ENCODE results near the gene SP110. TPM values are rescaled to one million over a fixed set of nuclear protein-coding genes. Genes with fewer than 3 reads are reported as not detected.

SP110 gene
- total and polyA plus RNA-seq, 2 of the 8 experiments (the other 6 are each of a cell fraction or from before 2014, with no cell fraction given): 3.1 to 7.1 TPM

DNA sequence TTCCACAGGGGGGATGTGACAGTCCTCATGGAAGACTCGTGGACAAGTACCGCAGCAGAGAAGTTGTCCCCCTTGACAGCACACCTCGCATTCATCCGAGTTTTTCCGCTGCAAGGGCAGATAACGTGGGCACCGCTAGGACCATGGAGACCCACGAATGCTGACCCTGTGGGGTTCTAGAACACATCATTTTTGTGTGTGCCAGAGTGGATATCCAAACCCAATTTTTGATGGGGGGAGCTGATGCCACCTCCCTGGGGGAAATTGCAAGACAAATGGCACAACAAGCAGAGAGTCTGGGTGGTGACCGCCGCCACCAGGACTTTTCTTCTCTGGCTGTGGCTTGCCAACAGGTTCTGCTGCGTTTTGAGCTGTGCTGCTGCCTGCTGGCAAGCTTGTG is 46.9 kb downstream of the SP110 start:
- FAIRE-seq: no peak

More for the DNA sequence above, 46.9 kb downstream of the SP110 start:
- Histone ChIP-seq H3K36me3 (ENCODE audit: control insufficient read depth in 2 of 4, insufficient read depth in 4 of 4, low read length in 3 of 4) (no peaks in the 10 kb centered on the region), H3K9me3 (ENCODE audit: insufficient read depth in 2 of 2, low read depth in 1 of 2, low read length in 1 of 2) (no peaks in the 10 kb centered on the region), H3K56ac (replicated peaks; ENCODE audit: insufficient read length, low read depth, low read length) (no peak overlapping the region), H3K4me1 (replicated peaks in 1 of 4; ENCODE audit: control insufficient read depth in 3 of 4, insufficient read depth in 4 of 4, low read length in 3 of 4) (peaks cover 0 to 3% (median 0%) of the 10 kb centered on the region in 4 experiments; a peak in 2 of 7 replicates), H2BK5ac (ENCODE audit: low read depth, low read length) (no peak overlapping the region), H3K23me2 (ENCODE audit: low read depth, low read length) (no peaks in the 10 kb centered on the region), H4K5ac (ENCODE audit: insufficient read length, low read depth, low read length) (no peak overlapping the region), H3K4ac (replicated peaks; ENCODE audit: insufficient read length, low read depth, low read length) (no peak overlapping the region), H3K14ac (ENCODE audit: insufficient read length) (no peak overlapping the region), H2AFZ (ENCODE audit: low read length) (no peak overlapping the region), H3K4me3 (ENCODE audit: extremely low read depth in 1 of 4, insufficient read depth in 2 of 4, low read depth in 3 of 4, low read length in 4 of 4) (no peak overlapping the region), H3K23ac (ENCODE audit: insufficient read length) (no peak overlapping the region), H3K27ac (ENCODE audit: low read depth, low read length) (no peak overlapping the region), H2BK20ac (ENCODE audit: low read length) (no peak overlapping the region), H2BK120ac (replicated peaks; ENCODE audit: low read depth, low read length) (no peak overlapping the region), H3K18ac (ENCODE audit: extremely low read depth, low read length) (no peak overlapping the region), H2BK15ac (ENCODE audit: low read length) (no peak overlapping the region), H3K9ac (replicated peaks in 1 of 4; ENCODE audit: extremely low read depth in 1 of 4, low read depth in 3 of 4, low read length in 3 of 4) (no peak overlapping the region), H4K91ac (replicated peaks; ENCODE audit: insufficient read length, low read length) (no peak overlapping the region), H3K79me1 (ENCODE audit: low read depth, low read length) (no peaks in the 10 kb centered on the region), H3K27me3 (replicated peaks in 1 of 4; ENCODE audit: control insufficient read depth in 3 of 4, extremely low read depth in 1 of 4, insufficient read depth in 3 of 4, low read length in 3 of 4) (no peaks in the 10 kb centered on the region), H4K8ac (ENCODE audit: extremely low read depth, insufficient read depth, low read length) (no peak overlapping the region), H3K4me2 (ENCODE audit: insufficient read depth in 1 of 2, low read depth in 2 of 2, low read length in 2 of 2) (no peak overlapping the region), H4K20me1 (replicated peaks in 1 of 2; ENCODE audit: control insufficient read depth in 1 of 2, insufficient read depth in 2 of 2, low read length in 2 of 2) (no peaks in the 10 kb centered on the region), H2BK12ac (ENCODE audit: low read depth, low read length) (no peak overlapping the region), H2AK5ac (ENCODE audit: low read depth, low read length) (no peak overlapping the region), H3K79me2 (ENCODE audit: control insufficient read depth in 1 of 2, insufficient read depth in 2 of 2, low read length in 2 of 2) (no peaks in the 10 kb centered on the region)
- ChIA-PET POLR2A (ENCODE audit: partially characterized antibody) (no interaction called here), CTCF (ENCODE audit: partially characterized antibody) (interaction anchor here (0.7 to 0.9 kb wide), 2 partner anchors 13 to 122 kb away, joined by 3 to 5 read pairs; no protein-coding TSS in a partner anchor)
- no peak for DNase-seq (ENCODE audit: low read depth in 1 of 2, low spot score in 2 of 2)
- WGBS, 2 experiments (ENCODE audit: extremely low coverage in 1 of 2, insufficient coverage in 1 of 2, insufficient read length in 1 of 2, insufficient replicate concordance in 2 of 2, low coverage in 1 of 2, low lambda C conversion rate in 2 of 2, missing lambda C conversion rate in 1 of 2): 94% methylated on average over 11 of the region's 11 CpGs; no CpG with 5 or more reads in 1 of the 2 experiments
- TF ChIP-seq POU5F1 (IDR thresholded peaks at IDR 0.05; ENCODE audit: low read depth, low read length) (no peak), JUND (IDR thresholded peaks at IDR 0.05; ENCODE audit: low read length) (no peak), BCL11A (IDR thresholded peaks at IDR 0.05; ENCODE audit: low read depth in 2 of 2, low read length in 2 of 2) (no peak), RXRA (IDR thresholded peaks at IDR 0.05; ENCODE audit: insufficient read depth, low read depth, low read length) (no peak), TCF12 (IDR thresholded peaks at IDR 0.05; ENCODE audit: low read depth, low read length) (no peak), CREB1 (IDR thresholded peaks at IDR 0.05) (no peak), ASH2L (IDR thresholded peaks at IDR 0.05; ENCODE audit: low read length) (no peak), YY1 (IDR thresholded peaks at IDR 0.05; ENCODE audit: low read depth, low read length) (no peak), FOSL1 (IDR thresholded peaks at IDR 0.05; ENCODE audit: insufficient read depth, low read depth, low read length) (no peak), BRCA1 (IDR thresholded peaks at IDR 0.05; ENCODE audit: low read depth, low read length) (no peak), KDM4A (IDR thresholded peaks at IDR 0.05; ENCODE audit: low read depth, low read length, severe bottlenecking) (no peak), GTF2F1 (IDR thresholded peaks at IDR 0.05; ENCODE audit: borderline replicate concordance, low read depth, low read length) (no peak), TBP (IDR thresholded peaks at IDR 0.05; ENCODE audit: low read depth, low read length) (no peak)
